Activated CD4-positive, alpha-beta T cell treated with anti-CD3 and anti-CD28 coated beads, Interleukin-2, amount 10 ng/mL, durations not matched to agents 24 days and 14 days (primary cell): Measurements from ENCODE around the gene RAB43. TPM values are rescaled to one million over a fixed set of nuclear protein-coding genes. Genes with fewer than 3 reads are reported as not detected.

Experiments used
- DNase-seq: peaks from one replicate; pipeline ENCODE4 v3.0.0; 2022
- H3K27ac Mint-ChIP-seq: one replicate; pipeline ENCODE4 v1.8.0; 2022; ENCODE audit warnings: mild to moderate bottlenecking, mixed read lengths
- H3K27me3 Mint-ChIP-seq: one replicate; pipeline ENCODE4 v1.8.0; 2022; ENCODE audit warnings: mixed read lengths
- H3K36me3 Mint-ChIP-seq: one replicate; pipeline ENCODE4 v1.8.0; 2022; ENCODE audit warnings: low read depth, mild to moderate bottlenecking, mixed read lengths
- H3K4me1 Mint-ChIP-seq: one replicate; pipeline ENCODE4 v1.8.0; 2021; ENCODE audit warnings: mixed read lengths
- H3K4me3 Mint-ChIP-seq: one replicate; pipeline ENCODE4 v1.8.0; 2022; ENCODE audit warnings: mild to moderate bottlenecking, moderate library complexity, mixed read lengths
- H3K9me3 Mint-ChIP-seq: one replicate; pipeline ENCODE4 v1.8.0; 2021; ENCODE audit warnings: mixed read lengths
- intact Hi-C: fragments of 100-400 bp; cut with micrococcal nuclease; formaldehyde crosslinking; loops from one replicate; pipeline ENCODE4 v1.15.1; 2023
- total RNA-seq: library from RNA; stranded (reverse); gene quantifications from 2 replicates; pipeline ENCODE4 v1.2.3, GENCODE V29; 2022

The RAB43 gene
- total RNA-seq, 1 donor from 2014 or later: 44.3 TPM

DNA sequence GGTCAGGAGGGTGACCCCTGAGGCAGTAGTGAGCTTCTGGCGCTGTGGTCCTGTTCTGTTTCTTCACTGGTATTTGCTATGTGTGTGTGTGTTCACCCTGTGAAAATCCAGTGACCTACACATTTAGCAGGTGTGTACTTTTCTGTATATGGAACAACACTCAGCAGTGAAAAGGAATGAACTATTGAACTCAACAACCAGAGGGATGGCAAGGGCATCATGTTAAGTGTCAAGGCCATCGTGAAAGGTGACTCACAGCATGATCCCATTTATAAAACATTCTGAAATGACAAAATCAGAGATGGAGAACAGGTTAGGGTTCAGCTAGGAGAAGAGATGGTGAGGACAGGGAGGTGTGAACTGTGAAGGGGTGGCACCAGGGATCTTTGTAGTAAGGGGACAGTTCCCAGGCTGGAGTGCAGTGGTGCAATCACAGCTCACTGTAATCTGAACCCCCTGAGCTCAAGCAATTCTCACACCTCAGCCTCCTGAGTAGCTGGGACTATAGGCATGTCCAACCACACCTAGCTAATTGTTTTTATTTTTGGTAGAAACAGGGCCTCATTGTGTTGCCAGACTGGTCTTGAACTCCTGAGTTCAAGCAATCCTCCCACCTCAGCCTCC is 10.0 kb upstream of the RAB43 start:
- intact Hi-C loops: no loop called here

GRCh38 chr3:129130291-129130813 is 8.7 kb upstream of the RAB43 start:
- DNase-seq: no peak
- Mint-ChIP-seq H3K27me3 (no peaks in the 10 kb centered on the region), H3K9me3 (no peaks in the 10 kb centered on the region), H3K4me3 (no peak overlapping the region), H3K4me1 (peaks cover 9% of the 10 kb centered on the region), H3K27ac (no peak overlapping the region), H3K36me3 (peaks cover 55% of the 10 kb centered on the region)
- intact Hi-C loops: no loop called here

More for the DNA sequence above, 10.0 kb upstream of the RAB43 start:
- Mint-ChIP-seq H3K27ac (no peak overlapping the region), H3K4me1 (peaks cover 7% of the 10 kb centered on the region), H3K36me3 (peaks cover 48% of the 10 kb centered on the region), H3K4me3 (no peak overlapping the region), H3K27me3 (no peaks in the 10 kb centered on the region), H3K9me3 (no peaks in the 10 kb centered on the region)
- no peak for DNase-seq

GRCh38 chr3:129128357-129129155 is 7.0 kb upstream of the RAB43 start:
- no peaks in the 10 kb centered on the region for H3K27me3 Mint-ChIP-seq
- peaks cover 9% of the 10 kb centered on the region for H3K4me1 Mint-ChIP-seq
- DNase-seq: no peak
- peaks cover 43% of the 10 kb centered on the region for H3K36me3 Mint-ChIP-seq
- no peak overlapping the region for H3K4me3 Mint-ChIP-seq
- H3K27ac Mint-ChIP-seq: no peak overlapping the region
- intact Hi-C loops: no loop called here
- no peaks in the 10 kb centered on the region for H3K9me3 Mint-ChIP-seq

- H3K4me1 Mint-ChIP-seq: peaks cover 20% of the 10 kb centered on the region
- H3K9me3 Mint-ChIP-seq: no peaks in the 10 kb centered on the region
- peaks cover 31% of the 10 kb centered on the region for H3K36me3 Mint-ChIP-seq
- DNase-seq: no peak
- no peaks in the 10 kb centered on the region for H3K27me3 Mint-ChIP-seq
- no peak overlapping the region for H3K4me3 Mint-ChIP-seq
- H3K27ac Mint-ChIP-seq: peak overlapping the region; percentile 23
- intact Hi-C loops: no loop called here
These were observed 5.2 kb upstream of the RAB43 start for GRCh38 chr3:129126726-129127280.

DNA sequence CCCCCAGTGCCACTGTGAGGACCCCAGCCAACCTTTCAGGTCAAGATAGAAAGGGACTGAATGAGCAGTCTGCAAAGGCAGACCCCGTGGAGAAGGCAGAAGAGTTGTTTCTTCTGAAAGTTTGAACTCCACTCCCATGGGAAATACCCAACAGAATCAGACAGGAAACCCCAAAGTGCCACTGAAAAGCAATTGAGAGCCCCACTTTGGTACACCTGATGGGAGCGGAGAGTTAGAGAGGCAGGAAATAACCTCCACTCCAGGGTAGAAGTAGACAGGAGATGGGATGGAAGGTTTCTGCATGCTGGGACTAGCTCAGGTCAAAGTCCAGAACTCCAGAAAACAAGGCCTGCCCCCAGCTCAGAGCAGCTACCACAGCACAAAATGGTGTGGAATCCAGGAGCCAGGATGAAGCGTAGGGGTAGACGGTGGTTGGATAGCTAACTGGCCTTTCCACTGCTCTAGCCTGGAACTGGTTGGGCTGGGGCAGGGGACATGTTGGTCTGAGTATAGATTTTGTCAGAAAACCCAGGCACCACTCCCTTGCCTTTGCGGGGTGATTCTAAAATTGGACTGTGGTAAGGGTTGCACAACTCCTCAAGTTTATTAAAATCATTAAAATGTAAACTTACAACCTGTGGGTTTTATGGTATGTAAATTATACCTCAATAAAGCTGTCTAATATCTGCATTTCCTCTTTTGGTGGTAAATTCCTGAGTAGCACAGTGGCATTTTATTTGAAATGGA is 1.9 kb upstream of the RAB43 start:
- H3K4me1 Mint-ChIP-seq: peaks cover 32% of the 10 kb centered on the region
- H3K4me3 Mint-ChIP-seq: peak overlapping the region; percentile 9

DNA sequence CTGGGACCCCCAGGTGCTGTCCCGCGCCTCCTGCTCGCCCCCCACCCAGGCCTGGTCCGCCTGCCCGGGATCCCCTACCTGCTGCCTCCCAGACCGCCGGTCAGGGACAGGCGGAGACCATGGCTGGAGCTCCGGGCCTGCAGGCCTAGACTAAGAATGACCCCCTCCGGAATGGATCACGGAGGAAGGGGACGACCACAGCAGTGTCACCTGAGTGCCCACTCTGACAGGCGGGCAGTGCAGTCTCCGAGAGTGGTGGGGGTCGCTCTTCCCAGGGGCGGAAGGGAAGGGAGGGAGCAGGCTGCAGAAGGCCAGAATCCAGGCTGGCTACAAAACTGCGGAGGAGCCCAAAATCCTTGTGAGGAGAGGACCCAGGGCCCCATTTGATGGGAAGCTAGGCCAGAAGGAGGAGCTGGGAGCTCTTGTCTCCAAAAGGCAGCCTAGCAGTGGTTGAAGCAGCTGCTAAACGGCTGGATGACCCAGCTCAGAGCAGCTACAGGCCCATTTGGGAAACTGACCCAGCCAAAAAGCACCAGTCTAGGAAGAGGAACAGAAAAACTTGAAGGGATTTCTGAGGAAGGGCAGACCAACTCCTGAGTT is 908 bp upstream of the RAB43 start:
- H3K27me3 Mint-ChIP-seq: no peaks in the 10 kb centered on the region
- peak overlapping the region; percentile 94 for H3K27ac Mint-ChIP-seq
- no peak for DNase-seq
- H3K36me3 Mint-ChIP-seq: peaks cover 41% of the 10 kb centered on the region
- peaks cover 40% of the 10 kb centered on the region for H3K4me1 Mint-ChIP-seq
- H3K4me3 Mint-ChIP-seq: peak overlapping the region; percentile 70
- no peaks in the 10 kb centered on the region for H3K9me3 Mint-ChIP-seq
- intact Hi-C loops: loop anchor here (5.0 kb wide), 5 partner anchors 55 to 505 kb away; no protein-coding TSS in a partner anchor

More for the DNA sequence above, 1.9 kb upstream of the RAB43 start:
- Mint-ChIP-seq H3K9me3 (no peaks in the 10 kb centered on the region), H3K27me3 (no peaks in the 10 kb centered on the region), H3K36me3 (peaks cover 35% of the 10 kb centered on the region), H3K27ac (peak overlapping the region; percentile 75)
- intact Hi-C loops: loop anchor here (5.0 kb wide), 5 partner anchors 56 to 506 kb away; no protein-coding TSS in a partner anchor
- DNase-seq: peak; percentile 69

- intact Hi-C loops: loop anchor here (2.0 to 5.0 kb wide), 8 partner anchors 54 to 504 kb away; no protein-coding TSS in a partner anchor
- peaks cover 48% of the 10 kb centered on the region for H3K4me1 Mint-ChIP-seq
- H3K4me3 Mint-ChIP-seq: peak overlapping the region; percentile 94
- peak overlapping the region; percentile 99 for H3K27ac Mint-ChIP-seq
- no peaks in the 10 kb centered on the region for H3K27me3 Mint-ChIP-seq
- no peaks in the 10 kb centered on the region for H3K9me3 Mint-ChIP-seq
- peaks cover 43% of the 10 kb centered on the region for H3K36me3 Mint-ChIP-seq
- no peak for DNase-seq
These were observed 400 bp downstream of the RAB43 start for GRCh38 chr3:129121016-129121791.

- Mint-ChIP-seq H3K4me1 (peaks cover 51% of the 10 kb centered on the region), H3K4me3 (peak overlapping the region; percentile 94), H3K36me3 (peaks cover 40% of the 10 kb centered on the region), H3K9me3 (no peaks in the 10 kb centered on the region), H3K27ac (peak overlapping the region; percentile 99), H3K27me3 (no peaks in the 10 kb centered on the region)
- intact Hi-C loops: loop anchor here (1.0 to 5.0 kb wide), 13 partner anchors 8 to 503 kb away; partner anchors contain the start of genes COPG1, ISY1 and RPN1
- peak; percentile 98 for DNase-seq
These were observed 1.2 kb downstream of the RAB43 start for GRCh38 chr3:129120254-129121004.

DNA sequence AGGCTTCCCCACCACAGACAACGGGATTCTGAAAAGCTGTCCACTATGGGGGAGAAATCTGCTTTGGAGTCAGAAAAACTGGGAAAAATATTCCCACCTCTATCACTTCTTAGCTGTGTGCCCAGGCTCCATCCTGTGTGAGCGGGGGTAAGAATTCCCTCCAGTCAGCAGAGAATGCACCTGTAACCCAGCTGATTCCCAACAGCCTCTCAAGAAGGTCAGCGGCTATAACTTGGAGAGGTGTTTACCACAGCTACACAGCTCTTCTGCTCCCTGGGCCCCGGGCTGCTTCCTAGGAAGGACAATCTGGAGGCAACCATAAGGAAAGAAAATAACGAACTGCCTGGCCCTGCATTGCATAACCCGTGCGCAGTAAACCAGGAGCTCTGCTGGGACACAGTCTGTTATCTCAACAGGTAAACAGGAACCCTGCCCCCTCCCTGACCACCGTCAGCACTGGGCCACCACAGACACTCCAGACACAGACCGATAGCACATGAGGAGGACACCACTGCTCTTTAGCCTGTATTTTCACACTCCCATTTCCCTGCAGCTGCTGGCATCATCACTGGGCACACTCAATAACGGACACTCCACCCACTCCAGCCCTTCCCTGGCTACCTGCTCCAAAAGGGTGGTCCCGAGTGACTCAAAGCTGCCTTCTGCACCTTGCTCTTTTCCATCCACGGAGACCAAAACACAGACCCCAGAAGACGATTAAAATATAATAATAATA is 2.1 kb downstream of the RAB43 start:
- H3K27ac Mint-ChIP-seq: peak overlapping the region; percentile 99
- peaks cover 44% of the 10 kb centered on the region for H3K36me3 Mint-ChIP-seq
- DNase-seq: peak; percentile 83
- no peaks in the 10 kb centered on the region for H3K9me3 Mint-ChIP-seq
- no peaks in the 10 kb centered on the region for H3K27me3 Mint-ChIP-seq
- H3K4me3 Mint-ChIP-seq: peak overlapping the region; percentile 94
- intact Hi-C loops: loop anchor here (1.0 to 10.0 kb wide), 14 partner anchors 7 to 502 kb away; partner anchors contain the start of genes COPG1, IFT122, ISY1 and RPN1
- H3K4me1 Mint-ChIP-seq: peaks cover 55% of the 10 kb centered on the region

- Mint-ChIP-seq H3K4me3 (peak overlapping the region; percentile 94), H3K27me3 (no peaks in the 10 kb centered on the region), H3K4me1 (peaks cover 63% of the 10 kb centered on the region), H3K36me3 (peaks cover 49% of the 10 kb centered on the region), H3K9me3 (no peaks in the 10 kb centered on the region), H3K27ac (peak overlapping the region; percentile 99)
- intact Hi-C loops: loop anchor here (10.0 kb wide), 1 partner anchor 326 kb away; the partner anchor contains the start of gene IFT122
- DNase-seq: peak; percentile 89
These were observed 2.9 kb downstream of the RAB43 start for GRCh38 chr3:129118745-129119144.

DNA sequence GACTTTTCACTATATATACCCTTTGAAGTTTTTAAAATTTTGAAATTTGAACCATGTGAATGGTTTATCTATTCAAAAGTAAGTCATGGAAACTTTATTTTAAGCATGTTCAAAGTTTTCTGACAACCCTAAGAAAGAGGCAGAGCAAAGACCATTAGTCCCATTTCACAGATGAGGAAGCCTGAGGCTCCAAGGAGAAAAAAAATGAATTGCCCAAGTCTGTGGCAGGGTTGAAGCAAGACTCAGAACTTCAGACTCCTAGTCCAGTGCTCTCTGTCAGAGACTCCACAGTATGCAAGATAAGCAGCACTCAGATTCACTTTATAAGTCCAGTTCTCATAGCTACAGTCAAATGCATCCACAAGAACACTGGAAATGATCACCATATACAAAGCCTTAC is 4.5 kb downstream of the RAB43 start:
- peak overlapping the region; percentile 99 for H3K27ac Mint-ChIP-seq
- peaks cover 62% of the 10 kb centered on the region for H3K4me1 Mint-ChIP-seq
- H3K4me3 Mint-ChIP-seq: peak overlapping the region; percentile 94
- intact Hi-C loops: loop anchor here (10.0 kb wide), 1 partner anchor 328 kb away; the partner anchor contains the start of gene IFT122
- no peak for DNase-seq
- H3K36me3 Mint-ChIP-seq: peaks cover 58% of the 10 kb centered on the region
- no peaks in the 10 kb centered on the region for H3K27me3 Mint-ChIP-seq
- no peaks in the 10 kb centered on the region for H3K9me3 Mint-ChIP-seq
